Fibroblast of skin of left quadriceps (primary cell): ENCODE data around the gene MTUS2.
"Not testable (repeated sequence)": the region's sequence is repeated elsewhere in the genome, so short reads cannot be mapped to it uniquely, and the experiment has no call there.

Experiments
- DNase-seq, 2 experiments: peaks; one replicate each; pipeline ENCODE4 v3.0.0-alpha.2; 2013; ENCODE audit warnings: low read depth in 2 of 2

Gene MTUS2

DNA sequence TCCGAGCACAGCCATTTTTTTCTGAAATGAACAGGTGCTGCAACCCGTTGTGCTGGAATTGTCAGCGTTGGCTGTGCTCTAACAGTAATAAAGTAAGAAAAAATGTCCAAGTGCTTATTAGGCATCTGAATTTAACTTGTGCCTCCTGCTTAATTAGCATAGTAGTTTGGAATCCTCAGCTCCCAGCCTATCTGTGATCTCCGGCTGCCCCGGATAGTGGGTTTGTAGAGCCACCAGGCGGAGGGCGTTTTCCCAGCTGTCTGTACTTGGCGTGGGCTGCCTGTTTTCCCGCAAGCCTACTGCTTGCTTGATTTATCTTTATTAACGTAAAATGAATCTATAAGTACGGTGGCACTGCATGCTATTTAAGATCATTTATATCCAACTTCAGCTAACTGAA lies 137.9 kb downstream of the MTUS2 start:
- DNase-seq: no peak

GRCh38 chr13:28958441-28958840 lies 138.3 kb downstream of the MTUS2 start:
- DNase-seq: no peak

- DNase-seq: no peak
Observed at GRCh38 chr13:28964052-28964451, 143.9 kb downstream of the MTUS2 start.

GRCh38 chr13:28964803-28965202 lies 144.7 kb downstream of the MTUS2 start:
- DNase-seq: no peak

DNA sequence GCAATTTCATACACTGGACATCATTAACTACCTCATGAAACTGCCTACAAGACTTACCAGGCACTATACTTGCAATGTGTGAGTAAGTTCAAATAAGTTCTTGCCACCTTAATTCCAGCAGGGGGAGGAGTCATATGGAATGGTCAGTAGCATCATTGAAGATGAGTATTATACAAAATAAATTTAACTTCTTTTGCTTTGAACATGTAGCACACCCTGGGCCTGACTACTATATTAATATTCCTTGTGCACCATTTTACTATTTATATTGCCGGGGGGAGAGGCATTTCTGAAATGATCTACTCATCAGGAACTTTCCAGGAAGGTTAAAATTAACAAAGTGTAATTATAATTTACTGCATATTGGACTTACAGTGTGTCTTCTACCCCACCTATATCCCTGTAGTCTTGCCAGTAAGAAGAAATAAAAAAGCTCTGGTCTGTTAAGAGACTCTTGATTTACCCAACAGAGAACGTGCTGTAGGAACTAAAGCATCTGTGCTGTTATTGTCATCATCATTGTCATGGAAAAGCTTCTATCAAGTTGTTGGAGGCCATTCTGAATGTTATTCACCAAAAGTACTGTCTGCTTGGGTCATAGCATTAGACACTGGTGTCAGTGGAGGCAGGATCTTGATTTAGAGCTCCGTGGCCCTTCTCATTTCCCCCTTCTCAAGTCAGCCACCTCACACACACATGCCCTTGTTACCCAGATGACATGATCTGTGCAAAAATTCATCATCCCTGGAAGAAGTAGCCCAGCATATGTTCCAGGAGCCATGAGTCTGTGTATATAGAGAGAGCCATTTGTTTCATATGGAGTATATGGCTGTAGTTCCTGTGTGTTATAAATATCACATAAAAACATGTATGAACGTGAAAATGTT lies 147.1 kb downstream of the MTUS2 start:
- no peak for DNase-seq

- no peak for DNase-seq
Observed at GRCh38 chr13:28976195-28976594, 156.1 kb downstream of the MTUS2 start.

- DNase-seq: no peak
Observed at GRCh38 chr13:28976636-28977035, 156.5 kb downstream of the MTUS2 start.

DNA sequence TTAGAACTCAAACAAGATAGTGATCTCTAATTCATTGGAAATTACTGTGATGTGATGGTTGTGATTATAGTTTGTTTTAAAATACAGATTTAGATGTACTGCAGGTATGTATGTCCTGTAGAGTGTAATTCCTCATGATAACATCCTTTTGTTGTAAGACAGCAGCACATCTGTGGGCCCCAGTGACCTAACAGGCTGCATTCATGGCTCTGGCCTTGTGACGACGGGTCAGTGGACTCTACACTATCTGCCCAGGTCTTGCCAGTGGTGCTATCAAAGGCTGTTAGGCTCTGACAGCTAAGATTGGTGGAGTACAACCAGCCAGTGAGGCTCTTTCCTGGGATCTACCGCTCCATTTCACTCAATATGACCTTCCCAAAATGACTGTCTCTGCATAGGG lies 158.4 kb downstream of the MTUS2 start:
- no peak for DNase-seq

DNA sequence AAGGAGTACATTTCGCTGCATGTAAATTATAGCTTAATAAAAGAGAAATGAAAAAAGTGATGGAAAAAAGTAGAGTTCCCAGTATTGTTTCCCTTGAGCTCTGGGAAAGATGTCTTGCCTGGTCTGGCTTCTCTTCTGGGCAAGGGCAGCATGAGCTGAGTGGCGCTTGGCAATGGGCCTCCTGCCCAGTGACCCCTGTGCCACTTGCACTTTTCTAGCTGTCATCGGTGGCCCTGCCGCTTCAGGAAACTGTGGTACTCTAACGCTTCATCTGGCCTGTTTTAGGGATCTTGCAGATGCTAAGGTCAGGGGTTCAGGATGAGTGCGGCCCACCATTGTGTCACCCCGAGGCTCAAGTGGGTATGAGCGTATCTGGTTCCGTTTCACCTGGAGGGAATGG lies 161.4 kb downstream of the MTUS2 start:
- DNase-seq: no peak

- DNase-seq: no peak
Observed at GRCh38 chr13:28983641-28984040, 163.5 kb downstream of the MTUS2 start.

GRCh38 chr13:28984326-28984725 lies 164.2 kb downstream of the MTUS2 start:
- DNase-seq: no peak

DNA sequence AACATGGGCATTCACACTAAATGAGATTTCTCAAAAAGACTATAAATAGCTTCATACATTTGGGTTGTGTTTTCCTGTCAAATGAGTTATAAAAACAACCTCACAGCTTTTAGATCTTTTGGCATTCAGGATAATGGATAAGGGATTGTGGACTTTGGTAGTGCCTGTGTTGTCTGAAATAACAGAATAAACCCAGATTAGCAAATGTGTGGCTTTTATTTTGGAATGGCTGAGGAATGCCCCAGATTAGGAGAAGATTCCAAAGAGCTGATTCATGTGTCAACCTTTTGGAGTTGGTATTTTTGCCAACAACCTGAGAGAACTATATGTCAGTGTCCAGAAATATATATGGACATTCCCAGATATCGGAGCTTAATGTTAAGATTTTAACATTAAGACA lies 164.7 kb downstream of the MTUS2 start:
- DNase-seq: no peak

DNA sequence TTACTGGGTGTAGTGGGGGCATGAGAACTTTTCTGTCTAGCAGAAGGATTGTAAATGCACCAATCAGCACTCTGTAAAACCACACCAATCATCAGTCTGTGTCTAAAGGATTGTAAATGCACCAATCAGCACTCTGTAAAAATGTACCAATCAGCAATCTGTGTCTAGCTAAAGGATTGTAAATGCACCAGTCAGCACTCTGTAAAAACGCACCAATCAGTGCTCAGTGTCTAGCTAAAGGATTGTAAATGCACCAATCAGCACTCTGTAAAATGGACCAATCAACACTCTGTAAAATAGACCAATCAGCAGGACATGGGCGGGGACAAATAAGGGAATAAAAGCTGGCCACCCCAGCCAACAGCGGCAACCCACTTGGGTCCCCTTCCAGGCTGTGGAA lies 170.2 kb downstream of the MTUS2 start:
- DNase-seq: not testable (repeated sequence)

DNA sequence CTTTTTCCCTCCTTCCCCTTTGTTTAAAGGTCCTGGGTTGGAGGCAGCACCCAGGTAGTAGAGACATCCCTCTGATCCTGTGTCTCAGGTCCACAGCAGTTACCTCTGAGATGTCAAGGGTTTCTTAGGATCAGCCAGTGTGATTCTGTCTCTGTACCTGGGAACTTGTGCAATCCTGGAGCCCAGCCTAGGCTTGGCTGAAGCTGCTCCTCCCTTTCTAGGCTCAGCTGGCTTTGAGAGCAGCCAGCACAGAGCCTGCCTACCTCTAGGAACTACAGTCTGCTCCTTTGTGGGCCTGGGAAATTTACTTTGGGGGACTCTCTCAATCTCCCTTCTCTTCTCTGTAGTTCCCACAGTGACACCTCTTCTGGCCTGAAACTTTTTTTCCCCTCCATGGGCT lies 171.6 kb downstream of the MTUS2 start:
- DNase-seq: no peak

DNA sequence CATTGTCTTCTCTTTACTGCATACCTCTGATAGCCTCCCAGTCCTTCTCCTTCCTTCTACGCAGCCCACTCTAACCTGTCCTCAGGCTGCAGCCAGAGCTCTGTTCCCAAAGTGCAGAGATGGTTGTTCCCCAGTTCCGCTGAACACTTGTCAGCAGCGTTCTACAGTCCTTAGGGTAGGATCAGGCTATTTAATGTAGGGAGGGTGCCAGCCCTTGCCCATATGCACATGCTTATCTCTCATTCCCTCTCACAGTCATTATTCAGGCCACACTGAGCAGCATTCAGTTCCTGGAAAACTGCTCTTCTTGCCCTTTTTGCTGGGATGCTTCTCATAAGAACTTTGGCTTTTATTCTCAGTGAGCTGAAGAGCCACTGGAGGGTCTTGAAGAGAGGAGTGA lies 180.7 kb downstream of the MTUS2 start:
- no peak for DNase-seq

DNA sequence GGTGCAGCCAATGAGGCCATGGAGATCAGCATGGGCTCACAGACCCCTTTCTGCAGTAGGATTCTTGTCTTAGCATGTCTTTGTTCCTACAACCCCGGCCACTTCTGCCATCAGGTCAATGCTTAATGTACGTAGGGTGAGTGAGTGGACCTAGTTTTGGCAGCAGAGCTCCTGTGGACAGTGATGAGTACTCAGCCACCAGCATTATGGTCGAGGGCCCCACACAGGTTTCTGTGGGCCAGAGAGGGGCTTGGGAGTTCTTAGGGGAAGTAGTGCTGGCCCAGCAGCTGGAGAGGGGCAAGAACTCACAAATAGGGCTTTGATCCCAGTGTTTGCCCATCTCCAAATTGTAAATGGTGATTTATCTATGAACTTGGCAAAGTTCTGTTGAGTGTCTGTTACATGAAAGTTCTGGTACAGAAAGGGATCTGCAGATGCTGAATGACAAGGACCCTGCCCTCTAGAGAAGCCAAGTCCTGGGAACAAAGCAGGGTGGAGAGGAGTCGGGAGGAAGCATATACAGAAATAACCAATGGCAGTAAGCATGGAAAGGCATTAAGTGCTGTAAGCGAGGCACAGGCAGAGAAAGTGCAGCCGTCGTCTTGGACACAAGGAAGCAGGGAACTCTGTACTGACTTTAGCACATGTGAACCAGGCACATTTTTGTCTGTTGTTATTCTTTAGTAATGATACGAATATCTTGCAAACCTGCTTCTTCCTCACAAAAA lies 185.1 kb downstream of the MTUS2 start:
- no peak for DNase-seq

DNA sequence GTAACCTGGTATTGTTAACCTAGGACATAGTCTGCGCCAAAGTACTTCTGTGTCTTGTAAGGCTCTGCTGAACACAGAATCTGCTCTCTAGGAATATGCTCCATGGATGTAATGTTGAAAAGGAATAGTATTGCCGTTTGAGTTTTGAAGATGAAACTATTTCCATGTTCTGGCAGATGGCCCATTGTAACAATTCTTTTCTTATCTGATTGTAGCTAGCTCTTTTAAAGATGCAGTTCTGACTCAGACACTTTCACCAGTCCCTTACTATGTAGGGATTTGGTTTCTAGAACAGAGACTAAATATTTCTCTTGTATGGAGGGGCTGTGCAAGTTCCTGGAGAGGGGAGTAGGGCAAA lies 185.6 kb downstream of the MTUS2 start:
- no peak for DNase-seq

GRCh38 chr13:29006359-29006850 lies 186.3 kb downstream of the MTUS2 start:
- no peak for DNase-seq

DNA sequence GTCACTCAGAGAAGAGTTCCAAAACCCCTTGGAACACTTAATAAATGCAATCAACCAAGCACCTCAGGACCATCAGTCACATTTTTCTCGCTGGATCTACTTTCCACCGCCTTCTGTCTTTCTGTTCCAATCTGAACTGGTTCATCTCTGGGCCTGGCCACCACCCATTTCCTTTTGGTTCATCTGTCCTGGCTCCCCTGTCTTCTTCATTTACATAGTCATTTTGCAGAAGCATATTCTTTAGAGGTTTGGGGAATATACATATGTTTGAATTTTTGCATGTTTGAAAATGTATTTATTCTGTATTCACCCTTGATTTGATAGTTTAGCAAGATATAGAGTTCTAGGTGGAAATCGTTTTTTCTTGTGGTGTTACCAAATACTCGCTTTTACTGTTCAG lies 188.2 kb downstream of the MTUS2 start:
- no peak for DNase-seq

DNA sequence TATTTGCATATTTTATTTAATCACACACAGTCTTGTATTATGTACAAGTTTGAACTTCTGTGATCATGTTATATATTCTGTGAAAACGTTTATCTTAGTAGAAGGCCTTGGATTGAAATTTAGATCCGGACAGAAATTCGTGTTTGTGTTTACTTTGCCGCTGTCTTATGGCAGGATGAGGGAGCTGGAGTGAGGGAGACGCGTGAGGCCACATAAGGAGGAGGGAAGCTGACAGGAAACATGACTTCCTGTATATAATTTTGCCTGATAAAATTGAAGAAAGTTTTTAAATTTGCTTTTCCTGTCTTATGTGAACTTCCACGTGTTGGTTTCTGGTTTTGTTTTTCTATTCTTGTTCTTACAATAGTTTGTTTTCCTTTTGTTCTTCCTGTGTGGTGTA lies 200.2 kb downstream of the MTUS2 start:
- DNase-seq: no peak

DNA sequence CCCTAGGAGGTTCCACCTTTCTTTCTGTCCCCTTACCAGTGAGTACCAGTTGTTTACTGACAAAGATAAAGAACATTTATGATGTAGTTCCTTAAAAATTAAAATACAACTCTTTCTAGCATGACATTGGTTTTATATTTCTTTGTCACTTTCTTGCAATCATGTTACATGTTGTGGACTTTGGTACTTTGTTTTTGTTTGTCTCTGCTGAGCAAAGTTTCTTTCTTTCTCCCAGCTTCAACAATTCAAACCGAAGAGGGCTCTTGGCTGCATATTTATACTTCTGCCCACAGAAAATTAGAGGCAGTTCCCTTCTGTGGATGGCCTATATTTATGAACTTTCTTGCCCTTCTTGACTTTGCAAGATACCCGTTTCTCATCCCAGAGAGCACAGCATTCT lies 201.2 kb downstream of the MTUS2 start:
- no peak for DNase-seq

DNA sequence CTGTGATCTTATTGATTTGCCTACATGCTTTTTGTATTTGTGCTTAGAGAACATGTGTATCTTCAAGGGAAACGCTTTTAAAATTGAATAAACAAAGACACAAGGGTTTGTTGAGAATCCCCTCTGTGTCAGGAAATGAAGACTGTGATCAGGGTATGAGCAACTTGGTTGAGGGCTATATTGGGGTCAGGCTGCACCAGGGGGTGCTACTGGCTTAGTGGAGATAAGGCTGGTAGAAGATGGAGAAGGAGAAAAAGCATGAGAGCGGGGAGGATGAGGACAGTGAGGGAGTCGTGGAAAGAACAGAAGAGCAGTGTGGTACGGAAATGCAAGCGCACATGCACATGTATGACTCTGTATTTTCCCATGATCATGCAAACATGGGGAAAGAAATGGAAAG lies 201.6 kb downstream of the MTUS2 start:
- DNase-seq: no peak

DNA sequence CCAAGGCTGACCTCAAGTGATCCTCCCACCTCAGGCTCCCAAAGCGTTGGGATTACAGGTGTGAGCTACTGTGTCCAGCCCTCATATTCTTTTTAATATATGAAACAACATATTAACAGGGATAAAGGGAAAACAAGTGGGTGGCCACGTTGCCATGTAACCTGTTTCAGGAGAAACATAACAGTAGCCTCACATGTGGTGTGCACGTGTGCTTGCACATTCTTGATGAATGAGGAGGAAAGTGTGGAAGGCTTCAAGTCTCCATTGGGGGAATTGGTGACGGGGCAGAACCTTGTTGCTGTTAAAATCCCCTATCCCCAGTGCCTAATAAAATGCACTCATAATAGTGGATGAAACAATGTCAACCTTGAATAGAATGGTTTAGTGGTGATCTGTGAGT lies 202.3 kb downstream of the MTUS2 start:
- DNase-seq: no peak
